ENCODE measurements around the gene C3orf18.
A peak's percentile ranks its signal among the peaks of the same experiment; 100 is the strongest.
"Not testable (repeated sequence)": the region's sequence is repeated elsewhere in the genome, so short reads cannot be mapped to it uniquely, and the experiment has no call there.

C3orf18 gene

DNA sequence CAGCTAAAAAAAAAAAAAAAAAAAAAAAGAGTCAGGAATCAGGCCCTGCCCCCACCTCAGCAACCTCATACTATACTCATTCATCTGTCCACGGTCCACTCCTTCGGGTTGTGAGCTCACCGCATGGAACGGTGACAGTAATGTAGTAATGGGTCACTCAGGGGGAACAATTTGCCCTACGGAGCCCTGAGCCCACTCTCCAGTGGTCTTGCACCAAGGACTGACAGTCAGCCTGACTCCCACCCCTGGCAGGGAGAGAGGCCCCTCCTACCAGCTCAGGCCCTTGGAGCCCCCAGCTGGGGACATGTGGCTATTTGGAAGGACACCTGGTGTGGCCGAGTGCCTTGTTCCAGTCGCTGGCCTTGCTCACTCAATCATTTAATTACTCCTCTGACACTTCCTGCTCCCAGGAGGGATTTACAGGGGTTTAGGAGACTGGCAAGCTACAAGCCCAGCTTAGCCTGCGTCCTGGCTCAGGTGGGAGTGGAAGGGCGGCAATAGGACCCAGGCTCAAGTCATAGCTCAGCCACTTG lies 44.2 kb downstream of the C3orf18 start:
- DNase-seq (ENCODE audit: low read depth), result no peak

DNA sequence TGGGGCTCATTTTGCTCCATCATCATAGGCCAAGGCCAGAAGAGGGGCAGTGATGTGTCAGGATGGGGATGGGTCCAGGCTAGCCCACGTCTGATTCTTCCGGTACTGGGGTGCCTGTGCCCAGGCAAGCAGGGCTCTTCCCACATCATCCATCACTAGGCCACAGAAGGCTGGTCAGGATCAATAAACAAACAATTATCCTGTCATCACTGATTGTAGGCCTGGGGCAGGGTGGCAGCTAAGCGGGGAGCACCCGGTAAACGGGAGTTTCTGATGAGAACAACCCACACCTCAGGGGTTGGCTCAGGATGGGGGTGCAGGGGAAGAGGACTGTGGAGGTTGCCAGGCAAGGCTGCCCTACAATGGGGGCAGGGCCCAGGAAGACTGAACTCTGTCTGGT lies 46.0 kb downstream of the C3orf18 start:
- no peak for DNase-seq (ENCODE audit: low read depth)

GRCh38 chr3:50520849-50521248 lies 46.7 kb downstream of the C3orf18 start:
- DNase-seq (ENCODE audit: low read depth), result no peak

DNA sequence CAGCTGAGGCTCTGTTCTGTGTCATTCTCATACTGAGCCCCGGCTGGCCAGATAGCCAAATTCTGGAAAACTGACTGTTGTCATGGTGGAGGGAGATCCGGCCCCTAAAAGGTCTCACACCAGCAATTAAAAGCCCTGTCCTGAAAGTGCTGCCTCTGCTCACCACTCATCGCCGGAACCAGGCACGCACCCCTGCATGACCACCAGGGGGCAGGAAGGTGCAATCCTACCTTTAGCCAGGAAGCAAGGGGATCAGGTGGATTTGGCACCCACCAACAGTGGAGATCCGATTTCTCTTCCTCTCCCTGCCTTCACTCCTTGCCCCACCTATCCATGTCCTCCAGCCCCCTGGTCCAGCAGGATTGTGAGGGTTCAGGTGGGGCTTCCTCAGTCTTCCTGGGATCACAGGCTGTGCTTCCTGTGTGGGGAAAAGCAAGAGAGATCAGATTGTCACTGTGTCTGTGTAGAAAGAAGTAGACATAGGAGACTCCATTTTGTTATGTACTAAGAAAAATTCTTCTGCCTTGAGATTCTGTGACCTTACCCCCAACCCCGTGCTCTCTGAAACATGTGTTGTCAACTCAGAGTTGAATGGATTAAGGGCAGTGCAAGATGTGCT lies 48.0 kb downstream of the C3orf18 start:
- DNase-seq (ENCODE audit: low read depth), result peak; percentile 68

DNA sequence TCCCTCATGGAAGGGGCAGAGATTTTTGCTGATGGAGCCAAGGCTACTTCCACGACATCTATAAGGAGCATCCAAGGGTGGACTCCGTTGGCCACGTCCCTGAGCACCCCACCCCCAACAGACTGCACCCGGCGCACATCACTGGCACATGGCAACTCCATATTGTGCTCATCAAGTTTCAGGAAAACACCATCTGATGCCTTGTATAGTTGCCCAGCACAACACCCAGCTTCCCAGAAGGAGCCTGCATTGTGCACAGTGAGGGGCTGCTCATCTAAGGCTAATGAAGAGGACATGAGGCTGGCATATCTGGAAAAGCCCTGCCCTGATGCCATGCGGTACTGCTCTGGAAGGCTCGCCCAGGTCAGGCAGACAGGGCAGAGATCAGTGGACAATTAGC lies 49.1 kb downstream of the C3orf18 start:
- no peak for DNase-seq (ENCODE audit: low read depth)

DNA sequence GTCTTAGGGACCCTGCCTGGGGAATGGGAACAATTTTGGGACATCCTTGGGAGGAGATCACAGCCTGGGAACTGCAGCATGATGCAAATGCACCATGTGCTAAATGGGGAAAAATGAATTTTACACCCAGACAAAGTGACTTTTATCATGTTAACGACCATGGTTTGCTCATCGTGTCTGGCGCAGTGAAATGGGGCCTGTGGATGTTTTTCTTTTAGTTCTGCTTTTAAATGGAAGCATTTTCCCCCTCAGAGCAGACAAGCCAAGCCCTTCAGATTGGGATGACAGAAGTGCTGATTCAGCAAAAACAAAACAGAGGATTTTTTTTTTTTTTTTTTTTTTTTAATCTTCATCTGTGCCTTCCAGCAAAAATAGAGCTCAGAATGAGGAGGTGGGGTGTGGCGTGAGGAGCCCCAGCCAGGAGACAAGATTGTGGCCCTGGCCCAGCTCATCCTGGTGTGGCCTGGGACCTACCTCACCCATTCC lies 49.8 kb downstream of the C3orf18 start:
- no peak for DNase-seq (ENCODE audit: low read depth)

DNA sequence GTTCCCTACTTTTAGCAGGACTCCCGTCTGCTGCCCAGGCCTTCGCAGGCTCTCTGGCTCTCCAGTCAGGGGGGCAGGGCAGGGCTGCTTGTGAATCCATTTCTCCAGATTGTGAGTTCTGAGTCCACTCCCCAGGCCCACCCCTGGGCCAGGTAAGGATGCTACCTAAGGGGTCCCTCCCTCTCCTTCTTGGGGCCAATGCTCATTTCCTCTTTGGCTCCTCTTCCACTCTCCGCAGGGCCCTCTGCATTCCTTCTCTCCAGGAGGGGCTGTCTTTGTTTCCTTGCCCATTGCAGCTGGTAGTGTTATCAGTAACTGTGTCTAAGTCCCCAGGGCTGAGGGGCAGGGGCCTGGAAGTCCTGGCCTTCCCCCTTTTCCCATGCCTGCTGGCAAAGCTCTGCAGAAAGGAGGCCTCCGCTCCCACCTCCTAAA lies 51.1 kb downstream of the C3orf18 start:
- no peak for DNase-seq (ENCODE audit: low read depth)

DNA sequence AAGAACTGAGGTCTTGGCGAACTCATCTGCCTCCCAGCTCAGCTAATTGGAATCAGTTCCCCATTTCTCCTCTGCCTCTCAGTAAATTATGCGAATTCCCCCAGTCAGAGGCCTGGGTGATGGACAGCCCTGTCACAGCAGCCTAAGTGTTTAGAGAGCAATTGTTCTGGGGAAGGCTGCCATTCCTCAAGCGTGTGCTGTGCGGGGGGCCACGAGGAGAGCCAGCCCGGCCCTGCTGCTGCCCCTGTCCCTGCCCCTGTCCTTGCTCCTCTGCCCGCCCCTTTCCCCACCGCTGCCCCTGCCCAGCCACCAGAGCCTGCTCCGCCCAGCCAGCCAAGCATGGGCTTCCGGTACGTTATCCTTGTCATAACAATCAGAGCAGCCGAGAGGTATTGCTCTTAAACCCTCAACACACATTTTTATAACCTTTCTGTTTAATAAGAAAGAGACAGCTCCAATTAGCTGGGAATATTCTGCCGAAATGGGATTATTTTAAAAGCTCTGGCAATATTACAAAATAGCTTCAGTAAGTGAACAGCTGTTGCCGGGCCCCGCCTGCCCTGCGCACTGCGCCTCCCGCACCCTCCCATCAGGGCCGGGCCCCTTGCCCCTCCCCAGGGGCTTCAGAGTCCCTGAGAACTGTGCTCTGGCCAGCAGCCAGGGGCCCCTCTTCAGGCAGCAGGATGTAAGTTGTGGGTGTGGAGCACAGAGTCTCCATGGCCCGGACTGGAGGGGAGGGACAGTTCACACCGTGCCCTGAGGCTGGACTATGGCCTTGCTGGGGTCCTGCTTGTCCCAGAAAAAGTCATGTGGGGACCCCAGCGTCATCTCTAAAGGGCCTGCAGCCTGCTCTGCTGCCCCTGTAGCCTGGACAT lies 51.7 kb downstream of the C3orf18 start:
- DNase-seq (ENCODE audit: low read depth), result no peak

- not testable (repeated sequence) for DNase-seq (ENCODE audit: low read depth)
Measured at GRCh38 chr3:50512908-50513307, 54.6 kb downstream of the C3orf18 start.

- DNase-seq (ENCODE audit: low read depth), result no peak
Measured at GRCh38 chr3:50512131-50512530, 55.4 kb downstream of the C3orf18 start.

DNA sequence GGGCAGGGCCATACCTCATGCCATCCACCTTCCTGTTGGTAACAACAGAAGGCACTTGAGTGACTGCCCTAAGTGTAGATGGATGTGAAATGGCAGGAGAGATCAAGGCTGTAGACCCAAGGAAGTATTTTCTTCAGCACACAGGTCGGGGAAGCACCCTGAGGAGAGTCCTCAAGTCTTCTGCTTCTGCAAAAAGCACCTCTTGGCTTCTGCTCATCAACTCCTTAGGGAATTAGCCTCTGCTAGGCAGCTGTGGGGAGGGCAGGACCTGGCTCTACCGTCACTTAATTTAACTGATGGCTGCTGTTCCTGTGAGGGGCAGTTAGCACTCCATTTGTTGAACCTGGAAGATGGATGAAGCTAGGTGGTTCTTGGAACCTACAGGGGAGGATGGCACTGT lies 57.2 kb downstream of the C3orf18 start:
- DNase-seq (ENCODE audit: low read depth), result no peak

- no peak for DNase-seq (ENCODE audit: low read depth)
Measured at GRCh38 chr3:50509715-50510114, 57.8 kb downstream of the C3orf18 start.

- no peak for DNase-seq (ENCODE audit: low read depth)
Measured at GRCh38 chr3:50508821-50509220, 58.7 kb downstream of the C3orf18 start.
